Ramos (cell line): ENCODE measurements around the gene AIP.
"Not testable (repeated sequence)": the region's sequence is repeated elsewhere in the genome, so short reads cannot be mapped to it uniquely, and the experiment has no call there.

ENCODE experiments used
- in situ Hi-C: fragments of 300-500 bp; cut with MboI; formaldehyde crosslinking; loops from one replicate; pipeline ENCODE4 v1.14.3; 2022; ENCODE audit warnings: low sequenced_read_pairs; ENCODE audit not compliant: unreplicated experiment

AIP gene

GRCh38 chr11:67466962-67467771 lies 15.7 kb upstream of the AIP start:
- in situ Hi-C loops, result loop anchor here (10.0 kb wide), 1 partner anchor 62 kb away; the partner anchor contains the start of genes PPP1CA and TBC1D10C

GRCh38 chr11:67468056-67468455 lies 14.8 kb upstream of the AIP start:
- in situ Hi-C loops, result loop anchor here (10.0 kb wide), 1 partner anchor 63 kb away; the partner anchor contains the start of genes PPP1CA and TBC1D10C

GRCh38 chr11:67468456-67468758 lies 14.4 kb upstream of the AIP start:
- in situ Hi-C loops, result loop anchor here (10.0 kb wide), 1 partner anchor 64 kb away; the partner anchor contains the start of genes PPP1CA and TBC1D10C

- in situ Hi-C loops, result loop anchor here (10.0 kb wide), 1 partner anchor 64 kb away; the partner anchor contains the start of genes PPP1CA and TBC1D10C
Observed at GRCh38 chr11:67468759-67469507, 13.9 kb upstream of the AIP start, which contains the start of gene TMEM134. TMEM134 (minus strand) TSS chr11:67469251; CDS start chr11:67469192, 59 bp downstream.

- in situ Hi-C loops, result loop anchor here (10.0 kb wide), 1 partner anchor 65 kb away; the partner anchor contains the start of genes PPP1CA and TBC1D10C
Observed at GRCh38 chr11:67469508-67469811, 13.4 kb upstream of the AIP start.

- in situ Hi-C loops, result no loop called here
Observed at GRCh38 chr11:67470337-67471002, 12.4 kb upstream of the AIP start.

GRCh38 chr11:67472882-67473281 lies 9.9 kb upstream of the AIP start:
- in situ Hi-C loops, result no loop called here

- in situ Hi-C loops, result not testable (repeated sequence)
Observed at GRCh38 chr11:67476692-67477091, 6.1 kb upstream of the AIP start.

GRCh38 chr11:67477344-67478050 lies 5.3 kb upstream of the AIP start:
- in situ Hi-C loops, result not testable (repeated sequence)

- in situ Hi-C loops, result loop anchor here (10.0 kb wide), 1 partner anchor 198 kb away; the partner anchor contains the start of gene ANKRD13D
Observed at GRCh38 chr11:67482275-67482826, 475 bp upstream of the AIP start.

- in situ Hi-C loops, result loop anchor here (10.0 kb wide), 1 partner anchor 199 kb away; the partner anchor contains the start of gene ANKRD13D
Observed at GRCh38 chr11:67483831-67484665, 1.2 kb downstream of the AIP start.

GRCh38 chr11:67484847-67485311 lies 2.1 kb downstream of the AIP start:
- in situ Hi-C loops, result loop anchor here (10.0 kb wide), 1 partner anchor 200 kb away; the partner anchor contains the start of gene ANKRD13D

- in situ Hi-C loops, result loop anchor here (10.0 kb wide), 1 partner anchor 201 kb away; the partner anchor contains the start of gene ANKRD13D
Observed at GRCh38 chr11:67485873-67486361, 3.1 kb downstream of the AIP start.

- in situ Hi-C loops, result loop anchor here (10.0 kb wide), 1 partner anchor 202 kb away; the partner anchor contains the start of gene ANKRD13D
Observed at GRCh38 chr11:67486481-67487195, 3.8 kb downstream of the AIP start.

- in situ Hi-C loops, result loop anchor here (10.0 kb wide), 1 partner anchor 205 kb away; the partner anchor contains the start of gene ANKRD13D
Observed at GRCh38 chr11:67489203-67489884, 6.5 kb downstream of the AIP start.

- in situ Hi-C loops, result loop anchor here (10.0 kb wide), 1 partner anchor 205 kb away; the partner anchor contains the start of gene ANKRD13D
Observed at GRCh38 chr11:67489885-67490726, 7.3 kb downstream of the AIP start.
